K562 (cell line): ENCODE measurements around the gene COMTD1. TPM values are rescaled to one million over a fixed set of nuclear protein-coding genes. Genes with fewer than 3 reads are reported as not detected.

ENCODE experiments used
- CBFA2T2 ChIP-seq: fragments of 450-650 bp; conservative IDR thresholded peaks from 2 replicates; pipeline ENCODE4 v1.6.1; 2017; ENCODE audit warnings: mild to moderate bottlenecking
- CBX1 ChIP-seq: sonication (generic); IDR thresholded peaks from 2 replicates; pipeline ENCODE4 v1.6.1; 2016; ENCODE audit warnings: antibody characterized with exemption, low read depth, mild to moderate bottlenecking
- EHMT2 ChIP-seq: fragments of 450-650 bp; IDR thresholded peaks from 2 replicates; pipeline ENCODE4 v1.6.1; 2018; ENCODE audit warnings: antibody characterized with exemption
- NCOA4 ChIP-seq: fragments of 450-650 bp; IDR thresholded peaks from 2 replicates; pipeline ENCODE4 v1.6.1; 2018; ENCODE audit warnings: mild to moderate bottlenecking; ENCODE audit not compliant: partially characterized antibody
- PHTF2 ChIP-seq: fragments of 250-450 bp; sonication (Bioruptor Pico); IDR thresholded peaks from 2 replicates; pipeline ENCODE4 v1.5.0; 2021; ENCODE audit warnings: mild to moderate bottlenecking
- RBFOX2 ChIP-seq: fragments of 200-400 bp; formaldehyde crosslinking; IDR thresholded peaks from 2 replicates; pipeline ENCODE4 v1.6.1; 2017; ENCODE audit warnings: low read depth, mild to moderate bottlenecking, low read length, moderate library complexity
- SRF ChIP-seq, 2 experiments: fragments of 250-450, 450-650 bp in 1 of 2; sonication (Bioruptor Pico) in 1 of 2; sonication (generic) in 1 of 2; formaldehyde crosslinking; IDR thresholded peaks; 2 replicates each; pipeline versions ENCODE4 v1.5.0 to v1.5.1; 2020 to 2022; ENCODE audit warnings: mild to moderate bottlenecking in 1 of 2, missing genetic modification reagents in 1 of 2
- TCFL5 ChIP-seq: fragments of 250-450 bp; sonication (Bioruptor Pico); conservative IDR thresholded peaks from 2 replicates; pipeline ENCODE4 v1.6.1; 2021; ENCODE audit warnings: mild to moderate bottlenecking, moderate library complexity, matching md5 sums
- ZNF277 ChIP-seq: fragments of 250-450 bp; sonication (Bioruptor Pico); IDR thresholded peaks from 2 replicates; pipeline ENCODE4 v1.8.0; 2022; ENCODE audit warnings: inconsistent platforms, mild to moderate bottlenecking, moderate library complexity, borderline replicate concordance
- ZNF395 ChIP-seq: fragments of 200-800 bp; sonication (Bioruptor generic); IDR thresholded peaks from 2 replicates; pipeline ENCODE4 v1.6.1; 2017; ENCODE audit warnings: missing genetic modification characterization, missing compliant biosample characterization
- polyA plus RNA-seq, 8 experiments: library from polyadenylated mRNA; depleted of rRNA in 4 of 8; stranded (reverse) in 5 of 8; unstranded in 3 of 8; fragments of >200 nt; fragmentation: Nextera tagmentation in 2 of 8; fragmentation: Illumina TruSeq in 1 of 8; extraction: Ambion mirVana in 2 of 8; extraction: Trizol in 1 of 8; gene quantifications; 2 replicates each; pipeline versions ENCODE4 v1.2.1 to v1.2.3, GENCODE V29; 2011 to 2014; ENCODE audit warnings: inconsistent platforms in 1 of 8, missing spikeins in 1 of 8
- total RNA-seq, 7 experiments: library from RNA; depleted of rRNA in 6 of 7; stranded (reverse); fragments of >200 nt in 6 of 7; fragmentation: Illumina TruSeq in 2 of 7; extraction: Trizol in 2 of 7; gene quantifications; 2 replicates each; pipeline versions ENCODE4 v1.2.1 to v1.2.3, GENCODE V29; 2011 to 2021; ENCODE audit warnings: low replicate concordance in 1 of 7
- TF ChIP-seq, protein P1 (sequence below): fragments of 450-650 bp; IDR thresholded peaks from 2 replicates; pipeline ENCODE4 v1.6.1; 2016; ENCODE audit warnings: mild to moderate bottlenecking, moderate library complexity
- TF ChIP-seq, protein P2 (sequence below): fragments of 250-450 bp; sonication (Bioruptor Pico); IDR thresholded peaks from 2 replicates; pipeline ENCODE4 v1.5.0; 2021; ENCODE audit warnings: mild to moderate bottlenecking, borderline replicate concordance

COMTD1 gene
- total and polyA plus RNA-seq, 9 of the 15 experiments (the other 6 are each of a cell fraction or from before 2014, with no cell fraction given): 0.41 to 112 (median 13.7) TPM

DNA sequence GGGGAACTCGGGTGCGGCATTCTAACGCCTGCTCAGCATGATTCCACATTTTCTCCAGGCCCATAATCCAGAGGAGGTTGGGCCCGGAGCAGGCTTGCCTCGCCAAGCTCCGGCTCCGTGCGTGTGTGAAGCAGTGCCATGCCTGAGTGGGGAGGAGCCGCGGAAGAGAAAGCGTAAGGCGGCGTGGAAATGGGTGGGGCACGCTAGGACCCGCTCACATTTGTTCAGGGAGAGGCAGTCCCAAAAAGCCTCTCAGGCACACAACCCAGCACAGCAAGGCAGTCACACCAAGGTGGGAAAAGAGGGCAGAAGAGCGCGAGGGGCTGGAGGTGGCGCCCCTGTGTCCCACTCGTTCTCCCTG, 25.9 kb downstream of the COMTD1 start (continued):
- TF ChIP-seq, protein P1, sequence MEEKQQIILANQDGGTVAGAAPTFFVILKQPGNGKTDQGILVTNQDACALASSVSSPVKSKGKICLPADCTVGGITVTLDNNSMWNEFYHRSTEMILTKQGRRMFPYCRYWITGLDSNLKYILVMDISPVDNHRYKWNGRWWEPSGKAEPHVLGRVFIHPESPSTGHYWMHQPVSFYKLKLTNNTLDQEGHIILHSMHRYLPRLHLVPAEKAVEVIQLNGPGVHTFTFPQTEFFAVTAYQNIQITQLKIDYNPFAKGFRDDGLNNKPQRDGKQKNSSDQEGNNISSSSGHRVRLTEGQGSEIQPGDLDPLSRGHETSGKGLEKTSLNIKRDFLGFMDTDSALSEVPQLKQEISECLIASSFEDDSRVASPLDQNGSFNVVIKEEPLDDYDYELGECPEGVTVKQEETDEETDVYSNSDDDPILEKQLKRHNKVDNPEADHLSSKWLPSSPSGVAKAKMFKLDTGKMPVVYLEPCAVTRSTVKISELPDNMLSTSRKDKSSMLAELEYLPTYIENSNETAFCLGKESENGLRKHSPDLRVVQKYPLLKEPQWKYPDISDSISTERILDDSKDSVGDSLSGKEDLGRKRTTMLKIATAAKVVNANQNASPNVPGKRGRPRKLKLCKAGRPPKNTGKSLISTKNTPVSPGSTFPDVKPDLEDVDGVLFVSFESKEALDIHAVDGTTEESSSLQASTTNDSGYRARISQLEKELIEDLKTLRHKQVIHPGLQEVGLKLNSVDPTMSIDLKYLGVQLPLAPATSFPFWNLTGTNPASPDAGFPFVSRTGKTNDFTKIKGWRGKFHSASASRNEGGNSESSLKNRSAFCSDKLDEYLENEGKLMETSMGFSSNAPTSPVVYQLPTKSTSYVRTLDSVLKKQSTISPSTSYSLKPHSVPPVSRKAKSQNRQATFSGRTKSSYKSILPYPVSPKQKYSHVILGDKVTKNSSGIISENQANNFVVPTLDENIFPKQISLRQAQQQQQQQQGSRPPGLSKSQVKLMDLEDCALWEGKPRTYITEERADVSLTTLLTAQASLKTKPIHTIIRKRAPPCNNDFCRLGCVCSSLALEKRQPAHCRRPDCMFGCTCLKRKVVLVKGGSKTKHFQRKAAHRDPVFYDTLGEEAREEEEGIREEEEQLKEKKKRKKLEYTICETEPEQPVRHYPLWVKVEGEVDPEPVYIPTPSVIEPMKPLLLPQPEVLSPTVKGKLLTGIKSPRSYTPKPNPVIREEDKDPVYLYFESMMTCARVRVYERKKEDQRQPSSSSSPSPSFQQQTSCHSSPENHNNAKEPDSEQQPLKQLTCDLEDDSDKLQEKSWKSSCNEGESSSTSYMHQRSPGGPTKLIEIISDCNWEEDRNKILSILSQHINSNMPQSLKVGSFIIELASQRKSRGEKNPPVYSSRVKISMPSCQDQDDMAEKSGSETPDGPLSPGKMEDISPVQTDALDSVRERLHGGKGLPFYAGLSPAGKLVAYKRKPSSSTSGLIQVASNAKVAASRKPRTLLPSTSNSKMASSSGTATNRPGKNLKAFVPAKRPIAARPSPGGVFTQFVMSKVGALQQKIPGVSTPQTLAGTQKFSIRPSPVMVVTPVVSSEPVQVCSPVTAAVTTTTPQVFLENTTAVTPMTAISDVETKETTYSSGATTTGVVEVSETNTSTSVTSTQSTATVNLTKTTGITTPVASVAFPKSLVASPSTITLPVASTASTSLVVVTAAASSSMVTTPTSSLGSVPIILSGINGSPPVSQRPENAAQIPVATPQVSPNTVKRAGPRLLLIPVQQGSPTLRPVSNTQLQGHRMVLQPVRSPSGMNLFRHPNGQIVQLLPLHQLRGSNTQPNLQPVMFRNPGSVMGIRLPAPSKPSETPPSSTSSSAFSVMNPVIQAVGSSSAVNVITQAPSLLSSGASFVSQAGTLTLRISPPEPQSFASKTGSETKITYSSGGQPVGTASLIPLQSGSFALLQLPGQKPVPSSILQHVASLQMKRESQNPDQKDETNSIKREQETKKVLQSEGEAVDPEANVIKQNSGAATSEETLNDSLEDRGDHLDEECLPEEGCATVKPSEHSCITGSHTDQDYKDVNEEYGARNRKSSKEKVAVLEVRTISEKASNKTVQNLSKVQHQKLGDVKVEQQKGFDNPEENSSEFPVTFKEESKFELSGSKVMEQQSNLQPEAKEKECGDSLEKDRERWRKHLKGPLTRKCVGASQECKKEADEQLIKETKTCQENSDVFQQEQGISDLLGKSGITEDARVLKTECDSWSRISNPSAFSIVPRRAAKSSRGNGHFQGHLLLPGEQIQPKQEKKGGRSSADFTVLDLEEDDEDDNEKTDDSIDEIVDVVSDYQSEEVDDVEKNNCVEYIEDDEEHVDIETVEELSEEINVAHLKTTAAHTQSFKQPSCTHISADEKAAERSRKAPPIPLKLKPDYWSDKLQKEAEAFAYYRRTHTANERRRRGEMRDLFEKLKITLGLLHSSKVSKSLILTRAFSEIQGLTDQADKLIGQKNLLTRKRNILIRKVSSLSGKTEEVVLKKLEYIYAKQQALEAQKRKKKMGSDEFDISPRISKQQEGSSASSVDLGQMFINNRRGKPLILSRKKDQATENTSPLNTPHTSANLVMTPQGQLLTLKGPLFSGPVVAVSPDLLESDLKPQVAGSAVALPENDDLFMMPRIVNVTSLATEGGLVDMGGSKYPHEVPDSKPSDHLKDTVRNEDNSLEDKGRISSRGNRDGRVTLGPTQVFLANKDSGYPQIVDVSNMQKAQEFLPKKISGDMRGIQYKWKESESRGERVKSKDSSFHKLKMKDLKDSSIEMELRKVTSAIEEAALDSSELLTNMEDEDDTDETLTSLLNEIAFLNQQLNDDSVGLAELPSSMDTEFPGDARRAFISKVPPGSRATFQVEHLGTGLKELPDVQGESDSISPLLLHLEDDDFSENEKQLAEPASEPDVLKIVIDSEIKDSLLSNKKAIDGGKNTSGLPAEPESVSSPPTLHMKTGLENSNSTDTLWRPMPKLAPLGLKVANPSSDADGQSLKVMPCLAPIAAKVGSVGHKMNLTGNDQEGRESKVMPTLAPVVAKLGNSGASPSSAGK: peak; percentile 92
- TF ChIP-seq NCOA4: no peak
- no peak for TF ChIP-seq ZNF277
- TF ChIP-seq, protein P2, sequence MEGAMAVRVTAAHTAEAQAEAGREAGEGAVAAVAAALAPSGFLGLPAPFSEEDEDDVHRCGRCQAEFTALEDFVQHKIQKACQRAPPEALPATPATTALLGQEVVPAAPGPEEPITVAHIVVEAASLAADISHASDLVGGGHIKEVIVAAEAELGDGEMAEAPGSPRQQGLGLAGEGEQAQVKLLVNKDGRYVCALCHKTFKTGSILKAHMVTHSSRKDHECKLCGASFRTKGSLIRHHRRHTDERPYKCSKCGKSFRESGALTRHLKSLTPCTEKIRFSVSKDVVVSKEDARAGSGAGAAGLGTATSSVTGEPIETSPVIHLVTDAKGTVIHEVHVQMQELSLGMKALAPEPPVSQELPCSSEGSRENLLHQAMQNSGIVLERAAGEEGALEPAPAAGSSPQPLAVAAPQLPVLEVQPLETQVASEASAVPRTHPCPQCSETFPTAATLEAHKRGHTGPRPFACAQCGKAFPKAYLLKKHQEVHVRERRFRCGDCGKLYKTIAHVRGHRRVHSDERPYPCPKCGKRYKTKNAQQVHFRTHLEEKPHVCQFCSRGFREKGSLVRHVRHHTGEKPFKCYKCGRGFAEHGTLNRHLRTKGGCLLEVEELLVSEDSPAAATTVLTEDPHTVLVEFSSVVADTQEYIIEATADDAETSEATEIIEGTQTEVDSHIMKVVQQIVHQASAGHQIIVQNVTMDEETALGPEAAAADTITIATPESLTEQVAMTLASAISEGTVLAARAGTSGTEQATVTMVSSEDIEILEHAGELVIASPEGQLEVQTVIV (CRISPR knock-in tag): 0 out of 2 replicates have a peak, but pooled peaks have one; percentile 76
- TF ChIP-seq CBFA2T2: no peak
- no peak for TF ChIP-seq CBX1
- peak; percentile 97; the same call in 1 of the 2 replicates for TF ChIP-seq ZNF395 (CRISPR knock-in tag)
- TF ChIP-seq PHTF2: no peak
- no peak for TF ChIP-seq RBFOX2
- TF ChIP-seq SRF (CRISPR knock-in tag; IDR thresholded peaks at IDR 0.05): no peak
- no peak for TF ChIP-seq TCFL5 (CRISPR knock-in tag)
- no peak for TF ChIP-seq EHMT2
